ENCODE data around the gene PF4V1.
"Not testable (repeated sequence)": the region's sequence is repeated elsewhere in the genome, so short reads cannot be mapped to it uniquely, and the experiment has no call there.

The PF4V1 gene

DNA sequence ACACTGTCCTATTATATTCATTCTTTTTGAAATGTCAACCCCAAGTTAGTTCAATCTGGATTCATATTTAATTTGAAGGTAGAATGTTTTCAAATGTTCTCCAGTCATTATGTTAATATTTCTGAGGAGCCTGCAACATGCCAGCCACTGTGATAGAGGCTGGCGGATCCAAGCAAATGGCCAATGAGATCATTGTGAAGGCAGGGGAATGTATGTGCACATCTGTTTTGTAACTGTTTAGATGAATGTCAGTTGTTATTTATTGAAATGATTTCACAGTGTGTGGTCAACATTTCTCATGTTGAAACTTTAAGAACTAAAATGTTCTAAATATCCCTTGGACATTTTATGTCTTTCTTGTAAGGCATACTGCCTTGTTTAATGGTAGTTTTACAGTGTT, 17.7 kb downstream of the PF4V1 start:
- no peak for DNase-seq

DNA sequence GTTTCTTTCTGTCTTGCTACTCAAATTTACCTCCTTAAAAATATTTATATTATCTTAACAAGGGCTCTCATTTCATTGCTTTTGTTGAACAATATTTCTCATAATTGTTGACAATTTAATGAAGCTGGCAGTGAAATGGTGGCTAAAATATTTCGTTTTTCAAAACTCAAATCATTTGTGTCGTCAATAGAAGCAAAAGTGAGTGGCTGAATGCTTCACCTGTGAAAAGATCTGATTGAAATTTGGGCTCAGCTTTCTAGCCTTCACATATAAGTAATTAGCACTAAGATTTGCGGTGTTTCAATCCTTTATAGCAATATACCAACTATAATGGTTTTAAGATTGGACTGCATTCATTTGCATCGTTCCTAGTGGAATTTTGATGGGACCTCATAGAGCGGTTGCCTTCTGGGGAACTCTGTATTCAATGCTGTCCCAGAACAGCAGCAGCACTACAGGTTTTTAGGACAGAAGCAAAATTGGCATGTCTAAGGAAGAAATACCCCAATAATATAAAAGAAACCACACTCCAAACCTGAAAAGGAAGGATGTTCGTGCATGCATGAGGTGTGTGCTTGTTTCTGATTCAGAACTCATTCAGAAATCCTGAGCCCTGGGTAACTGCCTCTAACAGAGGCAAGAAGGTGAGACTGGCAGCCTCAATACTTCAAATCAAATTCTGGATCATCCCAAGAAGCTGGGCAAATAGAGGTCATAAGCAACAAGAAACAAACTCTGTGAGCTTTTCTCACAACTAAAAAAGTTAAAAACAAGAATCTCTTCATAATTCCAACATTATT, 18.6 kb downstream of the PF4V1 start:
- no peak for DNase-seq

- no peak for DNase-seq
Observed at GRCh38 chr4:73872316-73873108, 19.4 kb downstream of the PF4V1 start.

GRCh38 chr4:73874386-73874785, 21.3 kb downstream of the PF4V1 start:
- no peak for DNase-seq

DNA sequence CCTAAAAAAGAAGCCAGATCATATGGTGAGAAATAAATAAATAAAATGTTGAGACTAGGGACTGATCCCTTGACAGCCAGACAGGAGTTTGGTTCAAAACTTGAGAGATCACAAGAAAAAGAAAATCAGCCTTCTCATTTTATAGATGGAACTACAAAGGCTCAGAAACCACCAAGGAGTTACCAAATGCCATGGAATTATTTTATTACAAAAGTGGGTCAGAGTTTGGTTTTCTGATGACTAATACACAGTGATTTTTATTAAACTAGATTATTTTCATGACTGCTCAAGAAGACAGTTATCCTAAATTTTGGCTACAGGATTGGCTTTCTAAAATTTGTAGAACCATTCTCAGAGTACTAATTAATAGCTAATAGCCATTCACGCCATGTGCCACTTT, 22.3 kb downstream of the PF4V1 start:
- no peak for DNase-seq

GRCh38 chr4:73883306-73883705, 30.2 kb downstream of the PF4V1 start:
- no peak for DNase-seq

- DNase-seq = peak; percentile 37
Observed at GRCh38 chr4:73885574-73886267, 32.6 kb downstream of the PF4V1 start.

DNA sequence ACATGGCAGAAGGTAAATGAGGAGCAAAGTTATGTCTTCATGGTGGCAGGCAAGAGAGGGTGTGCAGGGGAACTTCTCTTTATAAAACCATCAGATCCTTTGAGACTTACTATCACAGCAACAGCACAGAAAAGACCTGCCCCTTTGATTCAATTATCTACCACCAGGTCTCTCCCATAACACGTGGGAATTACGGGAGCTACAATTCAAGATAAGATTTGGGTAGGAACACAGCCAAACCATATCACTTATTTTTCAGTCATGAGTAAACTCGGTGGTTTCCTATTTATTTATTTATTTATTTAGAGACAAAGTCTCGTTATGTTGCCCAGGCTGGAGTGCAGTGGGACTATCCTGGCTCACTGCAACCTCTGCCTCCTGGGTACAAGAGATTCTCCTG, 38.2 kb downstream of the PF4V1 start:
- DNase-seq = no peak

DNA sequence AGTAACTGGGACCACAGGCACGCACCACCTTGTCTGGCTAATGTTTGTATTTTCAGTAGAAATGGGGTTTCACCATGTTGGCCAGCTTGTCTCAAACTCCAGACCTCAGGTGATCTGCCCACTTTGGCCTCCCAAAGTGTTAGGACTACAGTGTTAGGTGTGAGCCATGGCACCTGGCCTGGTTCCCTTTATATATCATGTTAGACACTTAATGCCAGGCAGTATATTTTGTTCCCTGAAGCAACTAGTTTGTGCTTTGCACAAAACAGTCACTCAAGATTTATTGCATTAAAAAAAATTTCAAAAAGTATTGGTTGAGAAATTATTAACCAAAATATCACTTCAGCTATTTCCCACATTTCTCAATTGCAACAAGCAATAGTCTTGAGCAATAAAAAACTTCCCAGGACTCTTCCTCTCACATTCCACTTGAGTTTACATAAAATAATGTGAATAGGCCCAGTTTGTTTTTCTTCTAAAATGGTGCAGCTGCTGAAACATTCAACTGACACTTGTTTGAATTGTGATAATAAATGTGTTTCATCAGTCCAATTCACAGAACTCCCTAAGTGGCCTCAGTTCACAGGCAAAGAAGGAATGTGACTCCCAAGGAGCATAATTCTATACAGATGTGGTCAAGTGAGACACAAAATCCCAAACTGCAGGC, 38.8 kb downstream of the PF4V1 start:
- DNase-seq = no peak

- DNase-seq = no peak
Observed at GRCh38 chr4:73892966-73893365, 39.9 kb downstream of the PF4V1 start.

DNA sequence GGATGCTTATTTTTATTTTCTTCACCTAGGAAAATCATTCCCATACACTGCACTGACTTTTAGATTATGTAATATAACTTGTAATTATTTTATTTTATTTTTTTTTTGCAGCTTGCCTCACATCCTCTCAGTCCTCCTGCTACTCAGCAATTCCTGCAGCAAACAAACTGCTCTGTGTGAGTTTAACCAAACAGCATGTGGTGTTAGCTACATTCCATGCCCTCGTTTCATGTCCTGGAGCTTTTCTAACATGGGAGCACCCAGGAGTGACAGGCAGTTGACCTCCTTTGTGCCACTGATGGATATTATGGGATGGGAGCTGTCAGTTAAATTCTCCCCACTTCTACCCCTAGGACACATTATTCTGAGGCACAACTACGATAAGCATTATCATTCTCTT, 40.9 kb downstream of the PF4V1 start:
- no peak for DNase-seq

- DNase-seq = no peak
Observed at GRCh38 chr4:73895201-73896175, 42.4 kb downstream of the PF4V1 start.

DNA sequence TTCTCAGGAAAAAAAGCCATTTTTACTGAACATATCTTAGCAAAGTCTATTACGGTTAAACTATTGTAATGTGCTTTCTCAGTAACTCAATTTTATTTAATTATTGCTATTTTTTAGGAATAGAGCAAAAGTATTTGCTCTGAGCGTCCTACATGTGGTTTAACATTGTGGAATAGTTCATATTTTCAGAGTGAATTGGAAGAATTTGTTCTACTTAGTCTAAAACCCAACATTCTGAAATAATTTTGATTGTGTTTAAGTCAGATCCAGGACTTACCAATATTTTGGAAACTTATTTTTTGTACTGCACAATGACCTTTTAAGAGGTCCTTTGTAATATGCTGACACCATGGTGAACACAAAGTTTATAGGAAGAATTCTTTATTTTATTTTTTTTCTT, 43.3 kb downstream of the PF4V1 start:
- DNase-seq = no peak

- DNase-seq = no peak
Observed at GRCh38 chr4:73897380-73898136, 44.5 kb downstream of the PF4V1 start.

DNA sequence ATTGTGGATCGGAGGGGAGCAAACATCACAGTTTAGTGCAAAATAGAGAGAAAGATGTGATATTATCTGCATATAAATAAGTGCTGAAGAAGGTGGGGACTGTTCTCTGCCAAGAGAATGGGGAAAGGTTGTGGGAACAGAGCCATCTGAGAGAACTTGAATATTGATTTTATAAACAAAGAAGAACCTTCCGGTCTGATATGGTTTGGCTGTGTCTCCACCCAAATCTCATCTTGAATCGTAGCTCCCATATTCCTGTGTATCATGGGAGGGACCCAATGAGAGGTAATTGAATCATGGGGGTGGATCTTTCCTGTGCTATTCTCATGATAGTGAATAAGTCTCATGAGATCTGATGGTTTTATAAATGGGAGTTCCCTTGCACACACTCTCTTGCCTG, 46.2 kb downstream of the PF4V1 start:
- not testable (repeated sequence) for DNase-seq

DNA sequence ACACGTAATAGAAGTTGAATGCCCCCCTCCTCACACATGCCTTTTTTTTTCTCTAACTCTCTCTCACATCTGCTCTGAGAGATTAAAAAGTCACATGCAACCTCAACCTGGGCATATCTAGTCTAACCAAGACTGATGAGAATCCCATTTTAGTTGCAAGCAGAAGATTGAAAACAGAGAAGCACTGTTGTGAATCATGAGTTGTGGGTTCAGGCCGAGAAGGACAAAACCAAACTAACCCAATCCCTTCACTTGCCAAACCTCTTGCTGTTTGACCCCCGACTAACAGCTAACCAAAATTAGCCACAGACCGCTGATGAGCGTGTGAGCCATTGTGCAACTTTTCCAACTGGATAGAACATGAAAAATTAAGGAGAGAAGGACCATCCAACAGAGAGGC, 47.9 kb downstream of the PF4V1 start:
- DNase-seq = no peak

GRCh38 chr4:73902038-73902637, 49.0 kb downstream of the PF4V1 start:
- DNase-seq = no peak

GRCh38 chr4:73902817-73903547, 49.9 kb downstream of the PF4V1 start:
- no peak for DNase-seq

Measured in hematopoietic multipotent progenitor cell treated with erythropoietin and hydrocortisone succinate and interleukin-3 and kit ligand, for 8 days (in vitro differentiated cells).